Naive thymus-derived CD4-positive, alpha-beta T cell (primary cell): ENCODE measurements around the gene PRKD1. TPM values are rescaled to one million over a fixed set of nuclear protein-coding genes. Genes with fewer than 3 reads are reported as not detected.

Experiments
- ATAC-seq: fragments of 150-1000 bp; cut with Tn5 transposase; 2 replicates; pipeline ENCODE4 v1.10.0; 2021; ENCODE audit warnings: mild to moderate bottlenecking, moderate library complexity
- CTCF ChIA-PET: fragments of 350-600 bp; sonication (Branson Sonifier 250); formaldehyde crosslinking; loops from one replicate; lab custom pipeline; 2021; ENCODE audit warnings: antibody characterized with exemption; lab: Charles Lee
- POLR2A ChIA-PET: fragments of 350-600 bp; sonication (Branson Sonifier 250); formaldehyde crosslinking; loops from one replicate; lab custom pipeline; 2021; ENCODE audit warnings: antibody characterized with exemption, inconsistent platforms; lab: Charles Lee
- DNase-seq, 9 donors: peaks; one replicate each; pipeline versions ENCODE4 v3.0.0 to v3.0.0-alpha.2; 2020 to 2022; ENCODE audit warnings: mixed read lengths in 1 of 9
- H3K27ac ChIP-seq: one replicate; pipeline ENCODE4 v1.7.0; 2013; ENCODE audit warnings: mild to moderate bottlenecking, low read depth, low read length, moderate library complexity
- H3K27me3 ChIP-seq, 2 donors: one replicate each; pipeline ENCODE4 v1.7.0; 2013; ENCODE audit warnings: low read length in 2 of 2, mild to moderate bottlenecking in 2 of 2, moderate library complexity in 2 of 2; ENCODE audit not compliant: control insufficient read depth in 2 of 2, insufficient read depth in 2 of 2
- H3K36me3 ChIP-seq, 3 experiments: 1 replicate in 2 of 3; 2 replicates in 1 of 3; pipeline ENCODE4 v1.7.0; 2013; ENCODE audit warnings: low read length in 3 of 3, mild to moderate bottlenecking in 3 of 3, moderate library complexity in 1 of 3; ENCODE audit not compliant: insufficient read depth in 3 of 3, control insufficient read depth in 2 of 3
- H3K4me1 ChIP-seq, 2 donors: one replicate each; pipeline ENCODE4 v1.7.0; 2013; ENCODE audit warnings: low read length in 2 of 2, mild to moderate bottlenecking in 2 of 2, moderate library complexity in 1 of 2; ENCODE audit not compliant: control insufficient read depth in 2 of 2, insufficient read depth in 2 of 2
- H3K4me3 ChIP-seq: 2 replicates; pipeline ENCODE4 v1.7.0; 2013; ENCODE audit warnings: mild to moderate bottlenecking, low read length
- H3K9me3 ChIP-seq, 3 experiments: 1 replicate in 2 of 3; 2 replicates in 1 of 3; pipeline ENCODE4 v1.7.0; 2013; ENCODE audit warnings: low read length in 3 of 3; ENCODE audit not compliant: control insufficient read depth in 2 of 3
- H3K27ac Mint-ChIP-seq, 9 donors: one replicate each; pipeline ENCODE4 v1.8.0; 2020 to 2022; ENCODE audit warnings: mixed read lengths in 9 of 9, mild to moderate bottlenecking in 8 of 9, moderate library complexity in 5 of 9, inconsistent platforms in 2 of 9
- H3K27me3 Mint-ChIP-seq, 5 donors: one replicate each; pipeline ENCODE4 v1.8.0; 2021 to 2022; ENCODE audit warnings: mixed read lengths in 5 of 5, mild to moderate bottlenecking in 1 of 5
- H3K36me3 Mint-ChIP-seq, 5 donors: one replicate each; pipeline ENCODE4 v1.8.0; 2020 to 2022; ENCODE audit warnings: mixed read lengths in 5 of 5, mild to moderate bottlenecking in 3 of 5, inconsistent platforms in 1 of 5
- H3K4me1 Mint-ChIP-seq, 7 donors: one replicate each; pipeline ENCODE4 v1.8.0; 2020 to 2022; ENCODE audit warnings: mixed read lengths in 7 of 7, mild to moderate bottlenecking in 3 of 7, inconsistent platforms in 1 of 7
- H3K4me3 Mint-ChIP-seq, 10 donors: one replicate each; pipeline ENCODE4 v1.8.0; 2020 to 2022; ENCODE audit warnings: mild to moderate bottlenecking in 10 of 10, mixed read lengths in 10 of 10, moderate library complexity in 6 of 10, inconsistent platforms in 2 of 10
- H3K9me3 Mint-ChIP-seq, 11 donors: one replicate each; pipeline ENCODE4 v1.8.0; 2020 to 2022; ENCODE audit warnings: mixed read lengths in 11 of 11, mild to moderate bottlenecking in 4 of 11, inconsistent platforms in 1 of 11, moderate library complexity in 1 of 11
- intact Hi-C, 2 donors: fragments of 100-400 bp; cut with micrococcal nuclease; formaldehyde crosslinking; loops; one replicate each; pipeline ENCODE4 v1.15.1; 2023
- polyA plus RNA-seq, 2 donors: library from polyadenylated mRNA; unstranded; fragments of 300-500 nt; fragmentation: Illumina TruSeq; gene quantifications; one replicate each; pipeline ENCODE4 v1.2.3, GENCODE V29; 2021
- total RNA-seq, 6 experiments: library from RNA in 5 of 6; stranded (reverse) in 5 of 6; gene quantifications; 1 replicate in 5 of 6; 2 replicates in 1 of 6; pipeline ENCODE4 v1.2.3 and lab custom pipeline; 2021 to 2026

Gene PRKD1
- total and polyA plus RNA-seq, 7 experiments from 2014 or later, result not detected

GRCh38 chr14:29649170-29649569 lies 278.5 kb downstream of the PRKD1 start:
- ATAC-seq (no peak), DNase-seq (no peak)
- H3K36me3 Mint-ChIP-seq, result no peaks in the 10 kb centered on the region
- peaks cover 0 to 15% (median 0%) of the 10 kb centered on the region in 3 experiments for H3K9me3 ChIP-seq
- no peaks in the 10 kb centered on the region for H3K4me1 Mint-ChIP-seq
- no peak overlapping the region for H3K27ac Mint-ChIP-seq
- intact Hi-C loops, result no loop called here
- no peak overlapping the region for H3K4me3 Mint-ChIP-seq
- CTCF ChIA-PET, result no interaction called here
- H3K9me3 Mint-ChIP-seq, result peaks cover 9 to 49% (median 24%) of the 10 kb centered on the region in 11 donors
- H3K27ac ChIP-seq, result no peak overlapping the region
- H3K27me3 Mint-ChIP-seq, result no peaks in the 10 kb centered on the region
- no peaks in the 10 kb centered on the region for H3K4me1 ChIP-seq
- POLR2A ChIA-PET, result no interaction called here
- H3K27me3 ChIP-seq, result no peaks in the 10 kb centered on the region
- H3K4me3 ChIP-seq, result no peak overlapping the region
- H3K36me3 ChIP-seq, result no peaks in the 10 kb centered on the region

GRCh38 chr14:29648045-29648444 lies 279.6 kb downstream of the PRKD1 start:
- H3K4me1 Mint-ChIP-seq, result no peaks in the 10 kb centered on the region
- no peaks in the 10 kb centered on the region for H3K36me3 ChIP-seq
- H3K4me3 Mint-ChIP-seq, result no peak overlapping the region
- no peak overlapping the region for H3K27ac ChIP-seq
- peaks cover 9 to 47% (median 20%) of the 10 kb centered on the region in 11 donors for H3K9me3 Mint-ChIP-seq
- no peaks in the 10 kb centered on the region for H3K27me3 Mint-ChIP-seq
- no peaks in the 10 kb centered on the region for H3K27me3 ChIP-seq
- intact Hi-C loops, result no loop called here
- ATAC-seq, result no peak
- no peak overlapping the region for H3K4me3 ChIP-seq
- ChIA-PET CTCF (no interaction called here), POLR2A (no interaction called here)
- no peaks in the 10 kb centered on the region for H3K4me1 ChIP-seq
- H3K9me3 ChIP-seq, result peaks cover 0 to 15% (median 0%) of the 10 kb centered on the region in 3 experiments
- no peak overlapping the region for H3K27ac Mint-ChIP-seq
- no peaks in the 10 kb centered on the region for H3K36me3 Mint-ChIP-seq
- DNase-seq, result no peak

- Histone ChIP-seq H3K4me1 (no peaks in the 10 kb centered on the region), H3K27me3 (no peaks in the 10 kb centered on the region), H3K36me3 (no peaks in the 10 kb centered on the region), H3K9me3 (peaks cover 0 to 10% (median 0%) of the 10 kb centered on the region in 3 experiments), H3K4me3 (no peak overlapping the region), H3K27ac (no peak overlapping the region)
- H3K9me3 Mint-ChIP-seq, result peaks cover 8 to 41% (median 19%) of the 10 kb centered on the region in 11 donors
- no peak for ATAC-seq
- no peak overlapping the region for H3K4me3 Mint-ChIP-seq
- ChIA-PET CTCF (no interaction called here), POLR2A (no interaction called here)
- no peaks in the 10 kb centered on the region for H3K36me3 Mint-ChIP-seq
- H3K4me1 Mint-ChIP-seq, result no peaks in the 10 kb centered on the region
- H3K27ac Mint-ChIP-seq, result no peak overlapping the region
- intact Hi-C loops, result no loop called here
- H3K27me3 Mint-ChIP-seq, result no peaks in the 10 kb centered on the region
- no peak for DNase-seq
Observed at GRCh38 chr14:29645117-29645516, 282.5 kb downstream of the PRKD1 start.

- Mint-ChIP-seq H3K4me1 (no peaks in the 10 kb centered on the region), H3K9me3 (peaks cover 0 to 28% (median 14%) of the 10 kb centered on the region in 11 donors), H3K36me3 (no peaks in the 10 kb centered on the region), H3K4me3 (no peak overlapping the region), H3K27ac (no peak overlapping the region), H3K27me3 (no peaks in the 10 kb centered on the region)
- Histone ChIP-seq H3K9me3 (peaks cover 0 to 7% (median 0%) of the 10 kb centered on the region in 3 experiments), H3K27me3 (no peaks in the 10 kb centered on the region), H3K4me3 (no peak overlapping the region), H3K4me1 (no peaks in the 10 kb centered on the region), H3K27ac (no peak overlapping the region), H3K36me3 (no peaks in the 10 kb centered on the region)
- ChIA-PET CTCF (no interaction called here), POLR2A (no interaction called here)
- DNase-seq (no peak), ATAC-seq (no peak)
- intact Hi-C loops, result no loop called here
Observed at GRCh38 chr14:29643433-29644211, 284.0 kb downstream of the PRKD1 start.

- H3K4me3 Mint-ChIP-seq, result no peak overlapping the region
- intact Hi-C loops, result no loop called here
- no peaks in the 10 kb centered on the region for H3K27me3 Mint-ChIP-seq
- ChIA-PET POLR2A (no interaction called here), CTCF (no interaction called here)
- peaks cover 0 to 4% (median 0%) of the 10 kb centered on the region in 5 donors for H3K36me3 Mint-ChIP-seq
- H3K9me3 Mint-ChIP-seq, result peaks cover 0 to 21% (median 6%) of the 10 kb centered on the region in 11 donors
- Histone ChIP-seq H3K27me3 (no peaks in the 10 kb centered on the region), H3K9me3 (no peaks in the 10 kb centered on the region), H3K27ac (no peak overlapping the region), H3K4me3 (no peak overlapping the region), H3K36me3 (no peaks in the 10 kb centered on the region), H3K4me1 (no peaks in the 10 kb centered on the region)
- DNase-seq (no peak), ATAC-seq (no peak)
- no peak overlapping the region for H3K27ac Mint-ChIP-seq
- H3K4me1 Mint-ChIP-seq, result no peaks in the 10 kb centered on the region
Observed at GRCh38 chr14:29637411-29637810, 290.2 kb downstream of the PRKD1 start.

GRCh38 chr14:29636870-29637269 lies 290.8 kb downstream of the PRKD1 start:
- intact Hi-C loops, result no loop called here
- Histone ChIP-seq H3K4me3 (no peak overlapping the region), H3K36me3 (no peaks in the 10 kb centered on the region), H3K27ac (no peak overlapping the region), H3K9me3 (no peaks in the 10 kb centered on the region), H3K27me3 (no peaks in the 10 kb centered on the region), H3K4me1 (no peaks in the 10 kb centered on the region)
- Mint-ChIP-seq H3K4me3 (no peak overlapping the region), H3K27me3 (no peaks in the 10 kb centered on the region), H3K9me3 (peaks cover 0 to 21% (median 9%) of the 10 kb centered on the region in 11 donors), H3K4me1 (no peaks in the 10 kb centered on the region), H3K36me3 (peaks cover 0 to 4% (median 0%) of the 10 kb centered on the region in 5 donors), H3K27ac (no peak overlapping the region)
- POLR2A ChIA-PET, result no interaction called here
- ATAC-seq (no peak), DNase-seq (no peak)
- CTCF ChIA-PET, result no interaction called here
